OCI-M2 (cell line): ENCODE results near the gene SLC5A5.
"Not testable (repeated sequence)": the region's sequence is repeated elsewhere in the genome, so short reads cannot be mapped to it uniquely, and the experiment has no call there.

ENCODE experiments used
- DNase-seq: peaks from one replicate; lab custom pipeline; 2025; ENCODE audit not compliant: unreplicated experiment; lab: John Stamatoyannopoulos, UW

SLC5A5 gene

DNA sequence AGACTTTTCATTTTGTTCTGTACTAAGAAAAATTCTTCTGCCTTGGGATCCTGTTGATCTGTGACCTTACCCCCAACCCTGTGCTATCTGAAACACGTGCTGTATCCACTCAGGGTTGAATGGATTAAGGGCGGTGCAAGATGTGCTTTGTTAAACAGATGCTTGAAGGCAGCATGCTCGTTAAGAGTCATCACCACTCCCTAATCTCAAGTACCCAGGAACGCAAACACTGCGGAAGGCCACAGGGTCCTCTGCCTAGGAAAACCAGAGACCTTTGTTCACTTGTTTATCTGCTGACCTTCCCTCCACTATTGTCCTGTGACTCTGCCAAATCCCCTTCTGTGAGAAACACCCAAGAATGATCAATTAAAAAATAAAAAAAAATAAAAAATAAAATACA is 47.4 kb downstream of the SLC5A5 start:
- not testable (repeated sequence) for DNase-seq

- DNase-seq: no peak
Observed at GRCh38 chr19:17920527-17920926, 48.8 kb downstream of the SLC5A5 start.

DNA sequence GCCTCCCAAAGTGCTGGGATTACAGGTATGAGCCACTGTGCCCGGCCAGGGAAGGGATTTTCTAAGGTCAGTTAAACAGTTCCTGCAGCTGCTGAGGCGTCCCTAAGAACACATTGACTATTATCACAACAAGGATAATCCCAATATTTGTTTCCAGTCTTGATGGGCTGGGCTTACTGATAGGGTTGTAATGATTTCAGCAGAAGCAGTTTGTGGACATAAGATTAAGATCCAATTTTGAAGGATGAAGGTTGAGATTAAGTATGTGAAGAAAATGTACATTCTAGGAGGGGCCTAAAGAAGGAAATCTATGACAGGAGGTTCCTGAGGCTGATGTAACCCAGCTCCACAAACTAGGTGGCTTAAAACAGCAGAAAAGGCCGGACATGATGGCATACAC is 50.4 kb downstream of the SLC5A5 start:
- no peak for DNase-seq

DNA sequence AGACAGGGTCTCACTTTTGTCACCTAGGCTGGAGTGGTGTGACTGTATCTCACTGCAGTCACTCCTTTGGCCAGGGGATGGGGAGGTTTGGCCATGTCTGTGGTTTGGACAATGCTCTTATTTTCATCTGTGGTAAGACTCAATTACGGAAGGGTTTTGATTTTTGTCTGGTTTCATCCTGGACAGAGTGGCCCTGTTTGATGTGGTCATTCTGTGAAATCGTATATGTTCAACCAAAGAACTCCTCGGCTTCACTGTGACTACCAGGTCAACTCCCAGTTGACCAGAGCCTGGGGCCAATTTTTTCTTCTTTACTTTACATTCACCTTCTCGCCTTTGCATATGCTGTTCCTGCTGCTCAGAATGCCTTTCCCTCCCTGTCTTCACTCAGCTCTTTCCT is 54.3 kb downstream of the SLC5A5 start:
- no peak for DNase-seq

DNA sequence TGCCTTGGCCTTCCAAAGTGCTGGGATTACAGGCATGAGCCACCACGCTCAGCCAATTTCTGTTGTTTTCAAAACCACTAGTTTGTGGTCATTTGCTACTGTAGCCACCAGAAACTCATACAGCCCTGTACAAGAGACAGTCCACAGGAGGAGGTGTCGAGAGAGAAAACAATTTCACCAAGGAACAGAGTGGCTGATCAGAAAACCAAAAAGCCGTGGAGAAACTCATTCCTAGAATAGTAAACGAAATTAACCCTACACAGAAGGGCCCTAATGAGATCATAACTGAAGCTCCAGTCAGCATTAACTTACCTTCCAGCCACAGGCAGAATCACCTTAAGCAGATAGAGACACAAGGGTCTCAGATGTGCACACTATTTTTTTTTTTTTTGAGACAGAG is 57.3 kb downstream of the SLC5A5 start:
- DNase-seq: no peak

GRCh38 chr19:17931532-17932191 is 59.9 kb downstream of the SLC5A5 start:
- no peak for DNase-seq

DNA sequence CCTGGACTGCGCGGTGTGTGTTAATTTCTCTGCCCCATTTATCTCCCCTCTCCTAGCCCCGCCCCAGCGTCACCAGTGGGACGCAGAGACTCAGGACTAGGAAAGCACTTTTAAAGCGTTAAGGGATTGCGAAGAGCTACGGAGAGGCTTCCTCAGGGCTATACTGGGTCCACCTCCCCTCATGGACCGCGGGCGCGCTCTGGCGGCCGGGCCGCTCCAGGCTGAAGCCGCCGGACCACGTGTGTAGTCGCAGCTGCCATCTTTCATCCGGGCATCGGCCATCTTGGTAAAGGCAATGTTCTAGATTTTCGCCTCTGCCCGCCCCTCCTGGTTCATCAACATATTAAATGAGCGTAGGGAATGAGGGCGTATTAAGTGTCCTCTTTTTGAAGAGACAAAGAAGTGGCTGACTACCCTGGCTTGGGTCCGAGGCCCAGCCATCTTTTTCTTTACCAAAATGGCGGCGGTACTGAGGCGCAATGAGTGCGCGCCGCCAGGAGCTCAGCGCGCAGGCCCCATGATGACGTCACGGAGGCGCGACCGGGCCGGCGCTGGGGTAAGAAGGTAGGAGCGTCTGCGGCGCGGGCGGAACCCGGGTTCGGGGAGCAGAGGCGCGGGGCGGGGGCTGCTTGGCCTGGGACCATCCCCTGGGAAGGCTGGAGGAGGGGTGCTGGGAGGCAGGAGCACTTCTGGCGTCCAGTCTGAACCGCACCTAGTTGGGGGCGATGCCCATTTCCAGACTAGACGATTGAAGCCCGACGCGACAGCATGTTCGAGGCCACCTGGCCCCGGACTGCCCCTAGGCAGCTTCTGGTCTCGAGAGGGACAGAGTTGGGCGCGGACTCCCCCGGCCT is 61.0 kb downstream of the SLC5A5 start, which contains the start of gene CCDC124:
TSS of gene CCDC124 (plus strand) at position 531 of the 854 bp plus-strand sequence. CDS start 3,406 bp downstream, outside the sequence.
- peak; percentile 92 for DNase-seq

GRCh38 chr19:17933414-17934129 is 61.8 kb downstream of the SLC5A5 start:
- no peak for DNase-seq

GRCh38 chr19:17936379-17936778 is 64.6 kb downstream of the SLC5A5 start:
- DNase-seq: no peak

DNA sequence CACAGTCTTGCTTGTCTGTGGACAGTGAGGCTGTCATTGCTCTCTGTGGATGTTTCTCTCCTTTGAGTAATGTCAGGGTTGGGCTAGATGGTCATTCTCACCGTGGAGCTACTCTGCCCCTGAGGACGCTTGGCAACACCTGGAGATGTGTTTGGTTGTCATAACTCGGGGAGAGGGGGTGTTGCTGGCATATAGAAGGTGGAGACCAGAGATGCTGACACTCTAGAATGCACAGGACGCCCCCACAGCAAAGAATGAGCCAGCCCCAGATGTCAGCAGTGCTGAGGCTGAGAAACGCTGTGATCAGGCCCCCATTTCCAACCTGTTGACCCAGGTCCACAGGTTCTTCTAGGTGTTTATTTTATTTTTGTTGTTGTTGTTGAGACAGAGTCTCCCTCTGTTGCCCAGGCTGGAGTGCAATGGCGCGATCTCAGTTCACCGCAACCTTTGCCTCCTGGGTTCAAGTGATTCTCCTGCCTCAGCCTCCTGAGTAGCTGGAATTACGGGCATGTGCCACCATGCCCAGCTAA is 65.7 kb downstream of the SLC5A5 start:
- no peak for DNase-seq

DNA sequence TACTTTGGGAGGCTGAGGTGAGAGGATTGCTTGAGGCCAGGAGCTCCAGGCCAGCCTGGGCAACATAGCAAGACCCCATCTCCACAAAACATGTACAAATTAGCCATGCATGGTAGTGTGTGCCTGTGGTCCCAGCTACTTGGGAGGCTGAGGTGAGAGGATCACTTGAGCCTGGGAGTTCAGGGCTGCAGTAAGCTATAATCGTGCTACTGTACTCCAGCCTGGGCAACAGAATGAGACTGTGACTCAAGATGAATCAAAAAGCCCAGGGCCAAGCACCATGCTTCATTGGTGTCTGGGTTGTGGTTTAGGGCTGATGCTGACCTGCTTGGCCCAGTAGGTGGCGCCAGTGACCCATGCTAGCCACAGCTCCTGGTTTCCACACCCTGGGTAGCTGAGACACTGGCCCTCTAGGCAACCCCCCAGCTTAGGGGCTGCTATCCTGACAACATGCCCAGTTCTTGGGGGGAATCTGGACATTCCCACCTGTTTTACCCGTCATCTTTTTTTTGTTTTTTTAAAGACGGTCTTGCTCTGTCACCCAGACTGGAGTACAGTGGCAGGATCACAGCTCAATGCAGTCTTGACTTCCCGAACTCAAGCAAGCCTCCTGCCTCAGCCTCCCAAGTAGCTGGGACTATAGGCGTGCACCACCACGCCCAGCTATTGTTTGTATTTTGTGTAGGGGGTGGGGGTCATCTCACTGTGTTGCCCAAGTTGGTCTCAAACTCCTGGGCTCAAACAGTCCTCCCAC is 66.5 kb downstream of the SLC5A5 start:
- DNase-seq: peak; percentile 52

- DNase-seq: no peak
Observed at GRCh38 chr19:17942181-17942580, 70.4 kb downstream of the SLC5A5 start.

DNA sequence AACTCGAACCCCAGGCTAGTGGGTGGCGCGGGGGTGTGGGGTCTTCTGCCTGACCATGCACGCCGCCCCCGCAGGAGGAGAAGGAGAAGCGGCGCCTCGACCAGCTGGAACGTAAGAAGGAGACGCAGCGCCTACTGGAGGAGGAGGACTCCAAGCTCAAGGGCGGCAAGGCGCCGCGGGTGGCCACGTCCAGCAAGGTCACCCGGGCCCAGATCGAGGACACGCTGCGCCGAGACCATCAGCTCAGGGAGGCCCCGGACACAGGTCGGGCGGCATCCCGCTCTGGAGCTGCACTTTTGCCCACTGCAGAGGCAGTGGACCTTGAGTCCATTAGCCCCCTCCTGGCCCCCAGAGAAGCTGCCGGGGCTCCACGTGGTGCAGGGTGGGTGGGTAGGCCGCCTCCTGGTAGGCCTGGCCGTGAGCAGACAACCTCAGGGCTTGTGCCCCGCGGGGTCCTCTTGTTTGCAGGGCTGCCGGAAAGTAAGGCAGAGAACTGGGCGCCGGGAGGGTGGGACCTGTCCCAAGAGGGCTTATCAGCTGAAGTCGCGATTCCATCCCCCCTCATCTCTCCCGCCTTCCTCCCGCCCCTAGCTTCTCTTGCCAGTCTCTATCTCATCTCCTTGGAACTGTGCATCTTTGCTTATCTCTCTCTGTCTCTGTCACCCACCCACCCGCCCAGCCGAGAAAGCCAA is 71.0 kb downstream of the SLC5A5 start:
- no peak for DNase-seq

DNA sequence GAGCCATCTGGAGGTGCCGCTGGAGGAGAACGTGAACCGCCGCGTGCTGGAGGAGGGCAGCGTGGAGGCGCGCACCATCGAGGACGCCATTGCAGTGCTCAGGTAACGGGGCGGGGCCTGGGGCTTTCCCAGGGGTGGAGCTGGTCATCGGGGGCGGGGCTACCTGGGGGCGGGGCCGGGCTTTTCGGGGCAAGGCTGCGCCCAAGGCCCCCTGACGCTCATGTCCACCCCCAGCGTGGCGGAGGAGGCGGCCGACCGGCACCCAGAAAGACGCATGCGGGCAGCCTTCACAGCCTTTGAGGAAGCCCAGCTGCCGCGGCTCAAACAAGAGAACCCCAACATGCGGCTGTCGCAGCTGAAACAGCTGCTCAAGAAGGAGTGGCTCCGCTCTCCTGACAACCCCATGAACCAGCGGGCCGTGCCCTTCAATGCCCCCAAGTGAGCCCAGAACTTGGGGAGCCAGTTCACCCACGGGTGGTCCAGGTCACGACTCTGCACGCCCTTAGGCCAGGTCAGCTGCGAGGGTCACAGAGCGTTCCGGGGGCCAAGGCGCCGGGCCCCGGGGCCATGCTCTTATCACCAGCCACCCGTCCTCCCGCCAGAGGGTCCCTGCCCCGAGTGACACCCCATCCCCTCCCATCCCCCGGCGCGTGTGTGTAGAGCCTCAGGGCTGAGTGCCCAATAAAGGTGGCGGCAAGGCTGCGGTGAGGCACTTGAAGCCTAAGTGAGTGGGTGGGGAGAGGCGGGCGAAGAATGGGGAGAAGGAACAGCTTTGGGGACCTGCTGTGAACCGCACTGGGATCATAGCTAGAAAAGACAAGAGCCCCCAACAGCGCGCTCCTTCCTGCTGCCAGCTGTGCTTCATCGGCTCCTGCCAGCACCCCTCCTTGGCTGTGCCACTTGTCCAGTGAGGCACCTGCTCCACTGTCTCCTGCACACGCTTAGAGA is 71.8 kb downstream of the SLC5A5 start:
- DNase-seq: no peak

DNA sequence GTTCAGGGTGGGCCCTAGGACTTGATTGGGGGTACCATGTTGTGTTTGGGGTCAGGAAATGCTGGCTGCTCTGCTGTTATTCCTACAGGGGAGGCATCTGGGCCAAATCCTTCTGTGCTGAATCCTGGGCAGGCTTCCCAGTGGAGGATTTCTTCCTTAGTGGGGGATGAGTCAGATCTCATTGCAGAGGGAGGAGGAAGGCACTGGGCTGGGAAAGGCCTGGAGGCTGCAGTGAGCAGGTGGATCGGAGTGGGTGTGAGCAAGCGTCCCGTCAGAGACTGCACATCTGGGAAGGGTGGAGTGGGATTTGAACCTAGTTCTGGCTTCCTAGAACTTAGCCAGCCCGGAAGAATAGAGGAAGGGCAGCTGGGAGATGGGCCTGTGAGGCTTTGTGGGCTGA is 72.6 kb downstream of the SLC5A5 start:
- no peak for DNase-seq
